SHP77 treated with DMSO at 0.1 percent for 48 hours (cell line): ENCODE results near the gene KRTAP9-3.
"Not testable (repeated sequence)": the region's sequence is repeated elsewhere in the genome, so short reads cannot be mapped to it uniquely, and the experiment has no call there.

Experiments used
- DNase-seq: peaks from one replicate; lab custom pipeline; 2025; lab: John Stamatoyannopoulos, UW

Gene KRTAP9-3

GRCh38 chr17:41251261-41251660 is 19.0 kb downstream of the KRTAP9-3 start:
- DNase-seq: no peak

- DNase-seq: no peak
These were observed 22.6 kb downstream of the KRTAP9-3 start for GRCh38 chr17:41254861-41255260.

DNA sequence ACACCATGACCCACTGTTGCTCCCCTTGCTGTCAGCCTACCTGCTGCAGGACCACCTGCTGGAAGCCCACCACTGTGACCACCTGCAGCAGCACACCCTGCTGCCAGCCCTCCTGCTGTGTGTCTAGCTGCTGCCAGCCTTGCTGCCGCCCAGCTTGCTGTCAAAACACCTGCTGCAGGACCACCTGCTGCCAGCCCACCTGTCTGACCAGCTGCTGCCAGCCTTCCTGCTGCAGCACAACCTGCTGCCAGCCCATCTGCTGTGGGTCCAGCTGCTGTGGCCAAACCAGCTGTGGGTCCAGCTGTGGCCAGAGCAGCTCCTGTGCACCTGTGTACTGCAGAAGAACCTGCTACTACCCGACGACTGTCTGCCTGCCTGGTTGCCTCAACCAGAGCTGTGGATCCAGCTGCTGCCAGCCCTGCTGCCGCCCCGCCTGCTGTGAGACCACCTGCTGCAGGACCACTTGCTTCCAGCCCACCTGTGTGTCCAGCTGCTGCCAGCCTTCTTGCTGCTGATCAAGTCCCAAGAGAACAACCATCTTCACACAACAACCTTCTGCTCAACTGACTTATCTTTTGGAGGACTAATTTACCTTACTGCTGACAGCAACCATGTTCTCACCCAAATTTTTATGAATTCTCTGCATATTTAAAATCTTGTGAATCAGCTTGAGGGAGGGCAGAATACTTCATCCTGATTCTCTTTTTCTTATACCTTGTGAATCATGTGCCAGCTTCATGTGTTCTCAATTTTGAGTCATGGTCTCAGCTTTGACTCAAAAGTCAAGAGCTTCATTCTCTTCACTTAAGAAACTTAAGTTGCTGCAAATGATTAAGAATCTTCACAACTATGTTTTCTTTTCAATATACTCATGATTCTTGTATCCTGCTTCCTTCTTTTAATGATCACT is 23.4 kb downstream of the KRTAP9-3 start, which contains the start of gene KRTAP9-9:
KRTAP9-9 (plus strand) TSS at position 4 of the 910 bp plus-strand sequence.
- not testable (repeated sequence) for DNase-seq

GRCh38 chr17:41256291-41256685 is 24.0 kb downstream of the KRTAP9-3 start:
- DNase-seq: no peak

DNA sequence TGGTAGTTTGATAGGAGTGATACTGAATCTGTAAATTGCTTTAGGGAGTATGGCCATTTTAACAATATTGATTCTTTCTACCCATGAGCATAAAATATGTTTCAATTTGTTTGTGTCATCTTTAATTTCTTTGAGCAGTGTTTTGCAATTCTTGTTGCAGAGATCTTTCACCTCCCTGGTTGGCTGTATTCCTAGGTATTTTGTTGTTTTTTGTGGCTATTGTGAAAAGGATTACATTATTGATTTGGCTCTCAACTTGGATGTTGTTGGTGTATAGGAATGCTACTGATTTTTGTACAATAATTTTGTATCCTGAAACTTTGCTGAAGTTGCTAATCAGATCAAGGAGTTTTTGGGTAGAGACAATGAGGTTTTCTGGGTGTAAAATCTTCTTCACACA is 26.2 kb downstream of the KRTAP9-3 start:
- no peak for DNase-seq

GRCh38 chr17:41263212-41263611 is 31.0 kb downstream of the KRTAP9-3 start:
- no peak for DNase-seq

- no peak for DNase-seq
These were observed 32.4 kb downstream of the KRTAP9-3 start for GRCh38 chr17:41264599-41264998.

DNA sequence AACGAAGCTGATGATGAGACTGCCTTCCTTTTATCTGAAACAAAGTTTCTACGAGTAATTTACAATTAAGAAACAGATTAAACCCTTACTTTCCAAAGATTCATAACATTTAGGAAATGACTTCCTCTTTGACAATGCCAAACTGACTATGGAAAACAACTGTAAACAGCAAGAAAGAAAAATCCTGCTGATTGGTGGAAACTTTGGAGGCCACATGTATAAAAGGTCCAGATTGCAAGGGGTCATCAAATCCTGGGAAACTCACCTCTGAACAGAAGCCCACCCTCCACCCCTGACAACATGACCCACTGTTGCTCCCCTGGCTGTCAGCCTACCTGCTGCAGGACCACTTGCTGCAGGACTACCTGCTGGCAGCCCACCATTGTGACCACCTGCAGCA is 32.8 kb downstream of the KRTAP9-3 start, which contains the start of gene KRTAP9-6:
KRTAP9-6 (plus strand) TSS at position 301 of the 400 bp plus-strand sequence; CDS start at position 301, 0 bp downstream.
- no peak for DNase-seq

- no peak for DNase-seq
These were observed 35.5 kb downstream of the KRTAP9-3 start for GRCh38 chr17:41267711-41268110.

DNA sequence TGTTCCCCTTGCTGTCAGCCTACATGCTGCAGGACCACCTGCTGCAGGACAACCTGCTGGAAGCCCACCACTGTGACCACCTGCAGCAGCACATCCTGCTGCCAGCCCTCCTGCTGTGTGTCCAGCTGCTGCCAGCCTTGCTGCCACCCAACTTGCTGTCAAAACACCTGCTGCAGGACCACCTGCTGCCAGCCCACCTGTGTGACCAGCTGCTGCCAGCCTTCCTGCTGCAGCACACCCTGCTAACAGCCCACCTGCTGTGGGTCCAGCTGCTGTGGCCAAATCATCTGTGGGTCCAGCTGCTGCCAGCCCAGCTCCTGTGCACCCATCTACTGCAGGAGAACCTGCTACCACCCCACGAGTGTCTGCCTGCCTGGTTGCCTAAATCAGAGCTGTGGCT is 39.1 kb downstream of the KRTAP9-3 start:
- not testable (repeated sequence) for DNase-seq

GRCh38 chr17:41271858-41272257 is 39.6 kb downstream of the KRTAP9-3 start:
- DNase-seq: no peak

GRCh38 chr17:41275648-41276190 is 43.5 kb downstream of the KRTAP9-3 start, which contains the start of gene KRTAP9-7:
Gene KRTAP9-7 (plus strand): TSS chr17:41275698. CDS start chr17:41275698, 0 bp downstream.
- not testable (repeated sequence) for DNase-seq

GRCh38 chr17:41278176-41278955 is 46.1 kb downstream of the KRTAP9-3 start:
- no peak for DNase-seq
